ENCODE results near the gene RHEX. TPM values are rescaled to one million over a fixed set of nuclear protein-coding genes. Genes with fewer than 3 reads are reported as not detected.
A peak's percentile ranks its signal among the peaks of the same experiment; 100 is the strongest.

Gene RHEX
- polyA plus RNA-seq, 3 donors = not detected

- Histone ChIP-seq H2AFZ (ENCODE audit: insufficient read depth, low read depth, low read length, poor library complexity, severe bottlenecking) (peak overlapping the region; percentile 15), H3K4me3 (replicated peaks in 1 of 3; ENCODE audit: low read depth in 2 of 3, low read length in 3 of 3) (no peak overlapping the region), H4K20me1 (ENCODE audit: insufficient read depth, low read length) (no peaks in the 10 kb centered on the region), H3K36me3 (replicated peaks in 1 of 2; ENCODE audit: control insufficient read depth in 1 of 2, insufficient read depth in 2 of 2, low read length in 2 of 2) (no peaks in the 10 kb centered on the region), H3K27me3 (ENCODE audit: control insufficient read depth in 2 of 2, insufficient read depth in 2 of 2, low read length in 2 of 2) (no peaks in the 10 kb centered on the region), H3K79me2 (ENCODE audit: insufficient read depth, low read length) (no peaks in the 10 kb centered on the region), H3K9ac (ENCODE audit: insufficient read depth, low read length, poor library complexity, severe bottlenecking) (no peak overlapping the region), H3K4me2 (replicated peaks; ENCODE audit: extremely low read depth, low read length, poor library complexity, severe bottlenecking) (no peak overlapping the region), H3K4me1 (ENCODE audit: control insufficient read depth in 1 of 2, insufficient read depth in 2 of 2, low read length in 2 of 2) (peaks cover 29 to 37% of the 10 kb centered on the region in 2 donors), H3K9me3 (replicated peaks in 1 of 2; ENCODE audit: control insufficient read depth in 1 of 2, insufficient read depth in 1 of 2, low read length in 2 of 2) (no peaks in the 10 kb centered on the region), H3K27ac (ENCODE audit: low read depth in 1 of 2, low read length in 2 of 2) (peak overlapping the region; percentile 15 to 21)
- peaks cover 0 to 2% (median 0%) of the 10 kb centered on the region in 3 donors for H3K27me3 Mint-ChIP-seq (ENCODE audit: low read depth in 3 of 3)
- no peak overlapping the region for H3K4me3 Mint-ChIP-seq
- intact Hi-C loops (cut with micrococcal nuclease) = no loop called here
- peaks cover 0 to 4% (median 0%) of the 10 kb centered on the region in 7 donors for H3K9me3 Mint-ChIP-seq
- no peaks in the 10 kb centered on the region for H3K36me3 Mint-ChIP-seq
- peaks cover 39% of the 10 kb centered on the region for H3K4me1 Mint-ChIP-seq
- peak; percentile 36 to 67 (median 40) for DNase-seq
- WGBS (ENCODE audit: insufficient coverage) = 60% methylated on average over 5 of the region's 6 CpGs
- no peak for TF ChIP-seq CTCF (IDR thresholded peaks at IDR 0.05)
- peak overlapping the region in 6 of 7 donors; percentile 33 to 87 (median 72) for H3K27ac Mint-ChIP-seq
Observed at GRCh38 chr1:206066479-206067171, 13.7 kb downstream of the RHEX start.

GRCh38 chr1:206067486-206068227, 14.7 kb downstream of the RHEX start:
- peaks cover 29 to 37% of the 10 kb centered on the region in 2 donors for H3K4me1 ChIP-seq (ENCODE audit: control insufficient read depth in 1 of 2, insufficient read depth in 2 of 2, low read length in 2 of 2)
- DNase-seq = no peak
- H3K4me3 Mint-ChIP-seq = peak overlapping the region; percentile 25 to 68
- no peaks in the 10 kb centered on the region for H3K36me3 ChIP-seq (replicated peaks in 1 of 2; ENCODE audit: control insufficient read depth in 1 of 2, insufficient read depth in 2 of 2, low read length in 2 of 2)
- no peak overlapping the region for H3K27ac ChIP-seq (ENCODE audit: low read depth in 1 of 2, low read length in 2 of 2)
- H3K27ac Mint-ChIP-seq = peak overlapping the region in 4 of 7 donors; percentile 12 to 64 (median 34)
- peak overlapping the region in 1 of 3 experiments; percentile 31 for H3K4me3 ChIP-seq (replicated peaks in 1 of 3; ENCODE audit: low read depth in 2 of 3, low read length in 3 of 3)
- H3K4me1 Mint-ChIP-seq = peaks cover 39% of the 10 kb centered on the region
- intact Hi-C loops (cut with micrococcal nuclease) = no loop called here
- peak overlapping the region; percentile 48 for H2AFZ ChIP-seq (ENCODE audit: insufficient read depth, low read depth, low read length, poor library complexity, severe bottlenecking)
- H3K79me2 ChIP-seq (ENCODE audit: insufficient read depth, low read length) = no peaks in the 10 kb centered on the region
- H4K20me1 ChIP-seq (ENCODE audit: insufficient read depth, low read length) = no peaks in the 10 kb centered on the region
- no peaks in the 10 kb centered on the region for H3K36me3 Mint-ChIP-seq
- WGBS (ENCODE audit: insufficient coverage) = 0% methylated on average over 1 of the region's 8 CpGs
- peaks cover 0 to 4% (median 0%) of the 10 kb centered on the region in 7 donors for H3K9me3 Mint-ChIP-seq
- H3K9me3 ChIP-seq (replicated peaks in 1 of 2; ENCODE audit: control insufficient read depth in 1 of 2, insufficient read depth in 1 of 2, low read length in 2 of 2) = no peaks in the 10 kb centered on the region
- H3K4me2 ChIP-seq (replicated peaks; ENCODE audit: extremely low read depth, low read length, poor library complexity, severe bottlenecking) = peak overlapping the region; percentile 59
- TF ChIP-seq CTCF (IDR thresholded peaks at IDR 0.05) = no peak
- no peaks in the 10 kb centered on the region for H3K27me3 ChIP-seq (ENCODE audit: control insufficient read depth in 2 of 2, insufficient read depth in 2 of 2, low read length in 2 of 2)
- H3K9ac ChIP-seq (ENCODE audit: insufficient read depth, low read length, poor library complexity, severe bottlenecking) = peak overlapping the region; percentile 18
- peaks cover 0 to 2% (median 0%) of the 10 kb centered on the region in 3 donors for H3K27me3 Mint-ChIP-seq (ENCODE audit: low read depth in 3 of 3)
